ENCODE measurements around the gene PLEKHM3.

The PLEKHM3 gene

DNA sequence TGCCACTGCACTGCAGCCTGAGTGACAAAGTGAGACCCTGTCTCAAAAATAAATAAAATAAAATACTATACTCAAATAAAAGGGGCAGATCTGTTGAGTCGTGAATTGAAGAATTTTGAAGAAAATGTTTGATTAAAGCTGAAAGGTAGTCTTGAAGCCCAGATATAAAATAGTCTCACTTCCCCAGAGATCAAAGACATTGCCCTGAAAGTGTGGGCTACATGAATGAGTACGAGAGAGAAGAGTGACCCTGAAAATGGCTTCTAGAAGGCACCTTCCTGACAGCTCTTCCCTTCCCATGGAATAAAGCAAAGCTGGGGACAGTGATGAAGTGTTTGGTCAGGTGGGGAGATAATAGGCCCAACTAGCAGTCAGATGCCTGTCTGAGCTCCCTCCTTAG, 241.8 kb downstream of the PLEKHM3 start:
- no peak for DNase-seq (ENCODE audit: low read depth)

DNA sequence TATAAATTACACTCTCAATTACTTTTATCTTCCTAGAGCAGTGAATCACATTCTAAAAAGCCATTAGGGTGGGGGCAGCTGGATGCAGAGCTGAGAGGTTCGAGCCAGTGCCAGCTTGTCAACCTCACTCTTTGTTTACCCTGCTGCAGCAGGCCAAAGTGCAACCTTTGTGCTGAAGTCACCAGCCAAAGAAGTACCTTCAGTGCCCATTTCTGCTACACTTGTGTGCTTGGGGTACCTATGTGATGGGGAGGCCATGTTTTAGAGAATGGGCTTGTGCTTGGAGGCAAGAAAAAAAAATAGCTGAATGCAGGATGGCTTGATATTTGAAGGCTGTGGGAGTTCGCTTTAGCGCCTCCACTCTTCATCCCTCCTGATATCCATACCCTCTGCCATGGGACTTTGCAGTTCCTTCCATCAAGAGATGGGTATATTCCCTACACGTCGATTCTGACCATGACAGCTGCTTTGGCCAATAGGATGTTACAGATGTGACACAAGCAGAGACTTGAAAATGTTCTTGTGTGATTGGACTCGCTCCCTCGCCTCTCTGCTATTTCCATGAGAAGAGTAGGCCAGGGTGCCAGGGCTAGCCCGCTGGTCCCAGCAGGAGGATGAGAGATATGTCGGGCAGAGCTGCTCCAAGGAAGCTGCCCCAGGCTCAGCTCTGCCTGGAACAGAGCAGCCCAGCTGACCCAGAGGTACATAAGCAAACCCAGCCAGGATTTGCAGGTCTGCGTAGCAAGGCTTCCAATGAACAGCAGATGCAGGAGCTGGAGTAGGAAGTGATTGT, 242.9 kb downstream of the PLEKHM3 start:
- no peak for DNase-seq (ENCODE audit: low read depth)

DNA sequence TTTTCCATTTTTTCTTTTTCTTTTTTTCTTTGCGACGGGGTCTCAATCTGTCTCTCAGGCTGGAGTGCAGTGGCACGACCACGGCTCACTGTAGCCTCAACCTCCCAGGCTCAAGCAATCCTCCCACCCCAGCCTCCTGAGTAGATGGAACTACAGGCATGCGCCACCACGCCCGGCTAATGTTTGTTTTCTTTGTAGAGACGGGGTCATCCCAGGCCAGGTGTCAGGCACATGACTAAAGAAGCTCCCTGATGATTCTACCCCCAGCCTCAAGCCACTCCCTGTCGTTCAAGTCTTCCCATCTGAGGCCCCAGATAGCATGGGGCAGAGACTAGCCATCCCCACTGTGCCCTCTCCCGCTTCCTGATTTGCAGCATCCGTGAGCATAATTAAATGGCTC, 245.8 kb downstream of the PLEKHM3 start:
- no peak for DNase-seq (ENCODE audit: low read depth)

DNA sequence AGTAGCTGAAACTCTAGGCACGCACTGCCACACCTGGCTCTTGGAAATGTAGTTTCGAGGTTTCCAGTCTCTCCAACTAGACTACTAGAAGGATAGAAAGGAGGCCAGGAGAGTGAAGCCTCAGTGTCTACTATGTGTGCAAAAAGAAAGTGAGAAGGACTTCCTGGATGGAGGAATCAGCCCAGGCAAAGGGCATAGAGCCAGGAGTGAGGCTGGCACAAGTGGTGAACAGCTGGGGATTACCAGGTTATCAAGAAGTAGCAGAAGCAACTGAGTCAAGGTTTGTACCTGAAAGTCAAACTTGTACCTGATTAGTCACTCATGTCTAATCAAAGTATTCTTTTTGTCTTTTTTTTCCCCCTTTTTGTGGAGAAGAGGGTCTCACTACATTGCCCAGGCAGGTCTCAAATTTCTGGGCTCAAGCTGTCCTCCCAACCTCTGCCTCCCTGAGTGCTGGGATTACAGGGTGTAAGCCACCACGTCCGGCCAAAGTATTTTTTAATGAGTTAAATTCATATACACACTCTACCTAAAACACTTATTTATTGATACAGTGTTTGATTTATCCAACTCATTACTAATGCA, 246.9 kb downstream of the PLEKHM3 start:
- DNase-seq (ENCODE audit: low read depth) = no peak

DNA sequence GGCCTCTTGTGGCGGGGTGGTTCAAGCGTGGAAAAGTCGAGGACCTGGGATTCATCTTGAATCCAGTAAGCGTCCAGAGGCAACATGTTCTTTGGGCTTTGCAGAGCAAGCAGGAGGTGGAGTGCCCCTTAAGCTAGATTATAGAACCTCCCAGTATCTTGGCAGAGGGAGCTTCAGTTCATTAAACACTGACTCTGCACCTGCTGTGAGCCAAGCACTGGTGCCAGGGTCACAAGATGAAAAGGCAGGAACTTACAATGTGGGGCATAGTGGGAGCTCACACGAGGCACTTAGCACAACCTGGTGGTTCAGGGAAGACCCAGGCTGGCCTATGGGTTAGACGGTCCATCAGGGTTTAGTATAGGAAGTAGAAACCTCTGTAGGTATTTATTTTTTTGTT, 248.2 kb downstream of the PLEKHM3 start:
- DNase-seq (ENCODE audit: low read depth) = no peak

DNA sequence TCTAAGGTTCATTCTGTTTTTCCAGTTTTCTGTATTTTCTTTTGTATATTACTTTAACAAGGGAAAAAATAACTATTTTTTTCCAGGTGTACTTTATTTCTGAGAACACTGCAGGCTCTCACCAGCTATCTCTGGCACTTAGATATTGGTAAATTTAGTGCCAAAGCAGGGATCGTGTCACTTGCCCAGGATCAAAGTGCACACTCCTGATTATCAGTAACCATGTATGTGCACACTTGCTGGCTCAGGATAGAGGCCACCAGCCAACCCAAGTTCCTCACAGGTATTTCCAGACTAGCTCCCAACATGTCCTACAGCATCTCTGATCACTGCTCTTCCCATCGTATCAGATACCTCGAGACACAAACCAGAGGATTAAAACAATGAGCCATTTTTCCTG, 249.9 kb downstream of the PLEKHM3 start:
- DNase-seq (ENCODE audit: low read depth) = no peak

DNA sequence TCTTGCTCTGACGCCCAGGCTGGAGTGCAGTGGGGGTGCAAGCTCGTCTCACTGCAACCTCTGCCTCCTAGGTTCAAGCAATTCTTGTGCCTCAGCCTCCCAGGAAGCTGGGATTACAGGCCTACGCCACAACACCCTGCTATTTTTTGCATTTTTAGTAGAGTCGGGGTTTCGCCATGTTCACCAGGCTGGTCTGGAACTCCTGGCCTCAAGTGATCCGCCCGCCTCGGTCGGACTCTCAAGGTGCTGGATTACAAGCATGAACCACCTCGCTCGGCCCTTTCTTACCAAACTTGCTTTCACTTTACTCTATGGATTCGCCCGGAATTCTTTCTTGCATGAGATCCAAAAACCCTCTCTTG, 252.5 kb downstream of the PLEKHM3 start:
- no peak for DNase-seq (ENCODE audit: low read depth)

DNA sequence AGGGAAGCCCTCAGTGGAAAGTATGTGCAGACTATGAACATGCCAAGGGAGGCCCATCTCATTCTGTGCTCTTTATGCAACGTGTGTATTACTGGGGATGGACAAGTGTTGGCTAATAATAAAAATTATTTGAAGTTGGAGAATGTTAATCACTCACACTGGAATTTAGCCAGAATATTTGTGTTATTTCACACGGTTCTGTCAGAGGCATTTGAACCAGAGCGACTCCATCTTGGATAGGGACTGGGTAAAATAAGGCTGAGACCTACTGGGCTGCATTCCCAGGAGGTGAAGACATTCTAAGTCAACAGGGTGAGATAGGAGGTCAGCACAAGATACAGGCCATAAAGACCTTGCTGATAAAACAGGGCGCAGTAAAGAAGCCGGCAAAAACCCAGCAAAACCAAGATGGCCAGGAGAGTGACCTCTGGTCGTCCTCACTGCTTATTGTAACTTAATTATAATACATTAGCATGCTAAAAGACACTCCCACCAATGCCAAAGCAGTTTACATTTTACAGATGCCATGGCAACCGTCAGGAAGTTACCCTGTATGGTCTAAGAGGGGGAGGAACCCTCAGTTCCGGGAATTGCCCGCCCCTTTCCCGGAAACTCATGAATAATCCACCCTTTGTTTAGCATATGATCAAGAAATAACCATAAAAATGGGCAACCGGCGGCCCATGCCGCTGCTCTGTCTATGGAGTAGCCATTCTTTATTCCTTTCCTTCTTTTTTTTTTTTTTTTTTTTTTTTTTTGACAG, 253.1 kb downstream of the PLEKHM3 start:
- no peak for DNase-seq (ENCODE audit: low read depth)

DNA sequence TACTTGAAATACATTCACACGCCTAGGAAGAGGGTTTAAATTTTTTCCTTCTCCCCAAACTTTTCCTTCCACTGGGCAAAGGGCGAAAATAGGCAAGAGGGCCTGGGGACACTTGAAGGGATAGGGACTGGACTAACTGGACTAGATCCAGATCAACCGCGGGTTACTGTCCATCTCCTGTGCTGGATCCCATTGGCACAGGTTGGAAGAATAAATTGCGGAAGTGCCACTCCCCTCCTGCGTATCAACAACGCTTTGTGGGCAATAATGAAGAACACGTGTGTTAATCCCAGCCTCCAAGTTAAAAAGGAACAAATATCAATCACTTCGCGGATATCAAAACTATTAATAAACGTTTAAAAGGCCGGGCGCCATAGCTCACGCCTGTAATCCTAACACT, 253.9 kb downstream of the PLEKHM3 start:
- DNase-seq (ENCODE audit: low read depth) = no peak
